Measurements from ENCODE around the gene ZHX3. TPM values are rescaled to one million over a fixed set of nuclear protein-coding genes. Genes with fewer than 3 reads are reported as not detected.

Gene ZHX3
- total and polyA plus RNA-seq, 9 of the 15 experiments (the other 6 are each of a cell fraction or from before 2014, with no cell fraction given) = 0.80 to 14.6 (median 4.9) TPM

DNA sequence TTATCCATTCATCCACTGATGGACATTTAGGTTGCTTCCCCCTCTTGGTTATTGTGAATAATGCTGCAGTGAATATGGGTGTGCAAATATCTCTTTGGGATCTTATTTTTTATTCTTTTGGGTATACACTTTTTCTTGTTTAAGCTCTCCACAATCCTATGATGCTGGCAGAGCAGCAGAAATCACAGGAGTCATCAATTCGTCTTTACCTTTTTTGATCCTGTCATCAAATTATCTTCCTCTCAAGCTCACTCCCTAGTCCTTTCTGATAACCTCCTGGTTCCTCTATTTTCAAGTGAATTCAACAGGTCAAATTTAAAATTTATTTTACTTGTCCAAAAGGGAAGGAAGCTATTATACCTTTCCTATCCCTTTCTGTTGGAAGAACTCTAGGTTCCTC is 91.1 kb downstream of the ZHX3 start:
- Histone ChIP-seq H3K79me2 (ENCODE audit: control insufficient read depth, insufficient read depth, low read length) (no peaks in the 10 kb centered on the region), H4K20me1 (replicated peaks; ENCODE audit: control insufficient read depth, insufficient read depth, low read length) (no peaks in the 10 kb centered on the region), H3K27me3 (ENCODE audit: control insufficient read depth in 2 of 2, insufficient read depth in 2 of 2, low read length in 2 of 2) (no peaks in the 10 kb centered on the region), H3K4me2 (ENCODE audit: insufficient read depth, low read length) (no peak overlapping the region), H3K9ac (ENCODE audit: insufficient read depth in 1 of 2, low read depth in 2 of 2, low read length in 2 of 2) (no peak overlapping the region), H3K4me1 (replicated peaks in 1 of 2; ENCODE audit: control insufficient read depth in 2 of 2, insufficient read depth in 2 of 2, low read length in 2 of 2) (no peaks in the 10 kb centered on the region), H3K9me3 (replicated peaks; ENCODE audit: control insufficient read depth, insufficient read depth, low read depth, low read length) (no peaks in the 10 kb centered on the region), H2AFZ (ENCODE audit: low read depth, low read length) (no peak overlapping the region), H3K27ac (ENCODE audit: extremely low read depth, low read depth, low read length) (no peak overlapping the region), H3K36me3 (ENCODE audit: control insufficient read depth, insufficient read depth, low read length) (no peaks in the 10 kb centered on the region), H3K4me3 (no peak overlapping the region), H3K9me1 (ENCODE audit: control insufficient read depth, insufficient read depth, low read length) (no peaks in the 10 kb centered on the region)
- ChIA-PET CTCF (ENCODE audit: low intra/inter-chr PET ratio) (no interaction called here), POLR2A (interaction anchor here (0.8 kb wide), 1 partner anchor 104 kb away, joined by 4 read pairs; no protein-coding TSS in a partner anchor)
- DNase-seq (ENCODE audit: extremely low read depth in 1 of 4, low spot score in 3 of 4) = no peak
- intact Hi-C loops (cut with micrococcal nuclease) (no loop called here), in situ Hi-C loops (cut with MboI) (no loop called here)
- ATAC-seq = no peak
- WGBS (ENCODE audit: insufficient coverage, low coverage, missing lambda C conversion rate) = 14% methylated on average over 1 of the region's 1 CpG
- TF ChIP-seq RNF2 (IDR thresholded peaks at IDR 0.05) = no peak
- no peak for TF ChIP-seq NCOA6 (IDR thresholded peaks at IDR 0.05)
- TF ChIP-seq ZBED1 (IDR thresholded peaks at IDR 0.05) = no peak
- TF ChIP-seq C11orf30 (IDR thresholded peaks at IDR 0.05; ENCODE audit: low read depth) = no peak
- TF ChIP-seq, protein P1, sequence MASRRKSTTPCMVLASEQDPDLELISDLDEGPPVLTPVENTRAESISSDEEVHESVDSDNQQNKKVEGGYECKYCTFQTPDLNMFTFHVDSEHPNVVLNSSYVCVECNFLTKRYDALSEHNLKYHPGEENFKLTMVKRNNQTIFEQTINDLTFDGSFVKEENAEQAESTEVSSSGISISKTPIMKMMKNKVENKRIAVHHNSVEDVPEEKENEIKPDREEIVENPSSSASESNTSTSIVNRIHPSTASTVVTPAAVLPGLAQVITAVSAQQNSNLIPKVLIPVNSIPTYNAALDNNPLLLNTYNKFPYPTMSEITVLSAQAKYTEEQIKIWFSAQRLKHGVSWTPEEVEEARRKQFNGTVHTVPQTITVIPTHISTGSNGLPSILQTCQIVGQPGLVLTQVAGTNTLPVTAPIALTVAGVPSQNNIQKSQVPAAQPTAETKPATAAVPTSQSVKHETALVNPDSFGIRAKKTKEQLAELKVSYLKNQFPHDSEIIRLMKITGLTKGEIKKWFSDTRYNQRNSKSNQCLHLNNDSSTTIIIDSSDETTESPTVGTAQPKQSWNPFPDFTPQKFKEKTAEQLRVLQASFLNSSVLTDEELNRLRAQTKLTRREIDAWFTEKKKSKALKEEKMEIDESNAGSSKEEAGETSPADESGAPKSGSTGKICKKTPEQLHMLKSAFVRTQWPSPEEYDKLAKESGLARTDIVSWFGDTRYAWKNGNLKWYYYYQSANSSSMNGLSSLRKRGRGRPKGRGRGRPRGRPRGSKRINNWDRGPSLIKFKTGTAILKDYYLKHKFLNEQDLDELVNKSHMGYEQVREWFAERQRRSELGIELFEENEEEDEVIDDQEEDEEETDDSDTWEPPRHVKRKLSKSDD (conservative IDR thresholded peaks at IDR 0.05; ENCODE audit: low read length) = no peak
- no peak for TF ChIP-seq PYGO2 (tag; IDR thresholded peaks at IDR 0.05)
- TF ChIP-seq, protein P2, sequence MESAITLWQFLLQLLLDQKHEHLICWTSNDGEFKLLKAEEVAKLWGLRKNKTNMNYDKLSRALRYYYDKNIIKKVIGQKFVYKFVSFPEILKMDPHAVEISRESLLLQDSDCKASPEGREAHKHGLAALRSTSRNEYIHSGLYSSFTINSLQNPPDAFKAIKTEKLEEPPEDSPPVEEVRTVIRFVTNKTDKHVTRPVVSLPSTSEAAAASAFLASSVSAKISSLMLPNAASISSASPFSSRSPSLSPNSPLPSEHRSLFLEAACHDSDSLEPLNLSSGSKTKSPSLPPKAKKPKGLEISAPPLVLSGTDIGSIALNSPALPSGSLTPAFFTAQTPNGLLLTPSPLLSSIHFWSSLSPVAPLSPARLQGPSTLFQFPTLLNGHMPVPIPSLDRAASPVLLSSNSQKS (CRISPR knock-in tag; IDR thresholded peaks at IDR 0.05) = no peak
- TF ChIP-seq ZNF561 (CRISPR knock-in tag; conservative IDR thresholded peaks at IDR 0.05) = no peak
- no peak for TF ChIP-seq FOS (IDR thresholded peaks at IDR 0.05; ENCODE audit: extremely low read depth, insufficient read length)
- no peak for TF ChIP-seq NCOA1 (IDR thresholded peaks at IDR 0.05; ENCODE audit: low read depth)
- TF ChIP-seq L3MBTL2 (IDR thresholded peaks at IDR 0.05) = no peak
- BruUV-seq (replicated peaks) = no TSS peak
- no peak for FAIRE-seq
